HUES6 (cell line): Measurements from ENCODE around the gene PIP5K1B.

Experiments used
- H3K27ac ChIP-seq: 2 replicates; pipeline ENCODE4 v1.7.0; 2013; ENCODE audit warnings: low read depth, mild to moderate bottlenecking, low read length, inconsistent platforms
- H3K27me3 ChIP-seq: 2 replicates; pipeline ENCODE4 v1.6.1; 2013; ENCODE audit warnings: low read length; ENCODE audit not compliant: control insufficient read depth, insufficient read depth
- H3K36me3 ChIP-seq: 2 replicates; pipeline ENCODE4 v1.6.1; 2013; ENCODE audit warnings: low read length; ENCODE audit not compliant: control insufficient read depth, insufficient read depth
- H3K4me1 ChIP-seq: 2 replicates; pipeline ENCODE4 v1.6.1; 2013; ENCODE audit warnings: low read length; ENCODE audit not compliant: control insufficient read depth, insufficient read depth
- H3K4me3 ChIP-seq: 2 replicates; pipeline ENCODE4 v1.5.1; 2013; ENCODE audit warnings: low read depth, low read length
- H3K9ac ChIP-seq: one replicate; pipeline ENCODE4 v1.6.1; 2013; ENCODE audit warnings: mild to moderate bottlenecking, low read length
- H3K9me3 ChIP-seq: 2 replicates; pipeline ENCODE4 v1.6.1; 2013; ENCODE audit warnings: low read depth, low read length; ENCODE audit not compliant: control insufficient read depth, insufficient read depth

PIP5K1B gene

DNA sequence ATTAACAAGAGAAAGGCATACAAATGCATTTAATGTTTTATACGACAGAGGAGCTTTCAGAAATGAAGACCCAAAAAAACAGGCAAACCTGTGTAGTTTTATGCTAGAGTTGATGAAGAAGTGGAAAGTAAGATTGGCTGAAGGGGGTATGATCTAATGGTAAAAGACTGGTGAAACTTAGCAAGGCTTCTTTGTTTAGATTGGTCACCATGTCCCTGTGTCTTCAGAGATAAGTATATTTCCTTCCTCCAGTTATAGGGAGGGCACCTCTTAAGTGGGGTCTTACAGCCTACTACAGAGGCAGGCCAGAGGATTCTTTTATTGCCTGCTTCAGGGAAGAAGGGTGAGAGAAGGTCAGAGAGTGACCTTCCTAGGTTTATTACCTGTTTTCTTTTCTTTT, 252.4 kb downstream of the PIP5K1B start:
- Histone ChIP-seq H3K36me3 (no peaks in the 10 kb centered on the region), H3K4me1 (no peaks in the 10 kb centered on the region), H3K4me3 (no peak overlapping the region), H3K27me3 (no peaks in the 10 kb centered on the region), H3K27ac (no peak overlapping the region), H3K9me3 (no peaks in the 10 kb centered on the region), H3K9ac (no peak overlapping the region)

DNA sequence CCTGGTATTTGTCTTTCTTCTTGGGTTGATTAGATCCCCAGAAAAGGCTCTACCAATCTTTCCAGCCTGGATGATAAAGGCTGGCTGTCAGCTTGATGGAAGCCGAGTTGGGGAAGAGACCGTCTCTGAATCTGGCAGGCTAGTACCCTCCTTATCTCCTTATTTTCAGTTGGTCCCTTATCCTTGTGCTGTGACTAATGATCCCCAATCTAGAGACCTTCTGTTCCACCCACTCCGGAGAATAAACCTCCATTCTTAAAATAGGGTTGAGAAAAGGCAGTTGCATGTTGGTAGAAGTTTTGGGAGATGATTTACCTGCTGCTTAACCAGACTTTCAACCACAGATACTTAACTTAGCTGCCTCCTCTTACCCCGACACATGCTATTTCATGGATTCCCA, 256.5 kb downstream of the PIP5K1B start:
- Histone ChIP-seq H3K9me3 (no peaks in the 10 kb centered on the region), H3K27me3 (no peaks in the 10 kb centered on the region), H3K36me3 (no peaks in the 10 kb centered on the region), H3K4me1 (no peaks in the 10 kb centered on the region), H3K4me3 (no peak overlapping the region), H3K9ac (no peak overlapping the region), H3K27ac (no peak overlapping the region)

DNA sequence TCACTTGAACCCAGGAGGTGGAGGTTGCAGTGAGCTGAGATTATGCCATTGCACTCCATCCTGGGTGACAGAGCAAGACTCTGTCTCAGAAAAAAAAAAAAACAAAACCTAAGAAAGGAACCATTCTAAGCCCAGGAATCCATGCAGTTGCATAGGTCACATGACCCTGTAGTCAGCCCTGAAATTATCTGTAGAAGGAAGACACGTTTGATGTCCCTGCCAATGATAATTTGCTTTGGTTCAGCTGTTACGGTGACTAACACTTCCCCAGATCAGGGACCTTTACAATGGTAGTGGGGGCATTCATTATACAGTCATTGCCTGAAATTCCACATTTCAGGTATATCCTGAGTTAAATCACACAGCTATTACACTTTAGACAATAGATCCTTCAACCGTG, 258.4 kb downstream of the PIP5K1B start:
- no peaks in the 10 kb centered on the region for H3K36me3 ChIP-seq
- no peak overlapping the region for H3K9ac ChIP-seq
- H3K9me3 ChIP-seq, result no peaks in the 10 kb centered on the region
- H3K4me3 ChIP-seq, result no peak overlapping the region
- H3K27me3 ChIP-seq, result no peaks in the 10 kb centered on the region
- H3K4me1 ChIP-seq, result no peaks in the 10 kb centered on the region
- H3K27ac ChIP-seq, result no peak overlapping the region

DNA sequence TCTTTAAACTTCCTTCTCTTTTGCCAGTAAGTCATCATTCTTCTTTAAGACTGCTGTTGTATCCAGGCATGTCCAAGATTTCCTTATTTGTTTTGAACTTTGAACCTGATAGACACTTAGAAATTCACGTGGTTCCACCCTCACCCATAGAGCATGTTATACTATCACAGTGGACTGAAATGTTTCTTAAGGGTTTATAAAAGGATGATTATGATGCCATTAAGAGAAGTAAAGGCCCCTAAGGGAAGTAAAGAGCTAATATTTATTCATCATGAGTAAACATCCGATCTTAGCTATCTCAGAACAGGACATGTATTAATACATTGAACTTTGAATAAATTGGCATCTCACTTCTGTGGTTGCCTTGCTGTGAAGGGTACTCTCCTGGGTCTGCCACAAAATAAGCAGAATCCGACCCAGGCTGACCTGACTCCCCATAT, 259.1 kb downstream of the PIP5K1B start:
- H3K4me1 ChIP-seq, result no peaks in the 10 kb centered on the region
- H3K9ac ChIP-seq, result no peak overlapping the region
- no peak overlapping the region for H3K4me3 ChIP-seq
- H3K9me3 ChIP-seq, result no peaks in the 10 kb centered on the region
- no peaks in the 10 kb centered on the region for H3K36me3 ChIP-seq
- H3K27me3 ChIP-seq, result no peaks in the 10 kb centered on the region
- no peak overlapping the region for H3K27ac ChIP-seq

DNA sequence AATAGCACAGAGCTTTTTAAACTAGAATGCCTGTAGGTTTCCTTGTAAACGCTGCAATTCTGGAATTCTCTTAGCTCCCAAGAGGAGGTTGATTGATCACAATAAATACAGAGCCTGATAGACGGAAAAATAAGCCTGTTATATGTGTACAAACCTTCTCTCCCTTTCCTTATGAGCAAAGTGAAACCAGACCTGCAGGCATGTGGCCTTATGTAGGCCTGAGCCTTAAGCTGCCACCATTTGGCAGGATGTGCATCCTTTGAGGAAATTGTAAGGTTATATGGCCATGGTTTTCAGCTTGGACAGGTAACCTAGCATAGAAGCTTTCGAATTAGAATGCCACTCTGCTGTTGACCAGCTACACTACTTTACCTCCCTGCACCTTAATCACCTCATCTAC, 259.7 kb downstream of the PIP5K1B start:
- no peak overlapping the region for H3K4me3 ChIP-seq
- H3K9me3 ChIP-seq, result no peaks in the 10 kb centered on the region
- H3K36me3 ChIP-seq, result no peaks in the 10 kb centered on the region
- H3K27ac ChIP-seq, result no peak overlapping the region
- H3K4me1 ChIP-seq, result no peaks in the 10 kb centered on the region
- no peak overlapping the region for H3K9ac ChIP-seq
- no peaks in the 10 kb centered on the region for H3K27me3 ChIP-seq

DNA sequence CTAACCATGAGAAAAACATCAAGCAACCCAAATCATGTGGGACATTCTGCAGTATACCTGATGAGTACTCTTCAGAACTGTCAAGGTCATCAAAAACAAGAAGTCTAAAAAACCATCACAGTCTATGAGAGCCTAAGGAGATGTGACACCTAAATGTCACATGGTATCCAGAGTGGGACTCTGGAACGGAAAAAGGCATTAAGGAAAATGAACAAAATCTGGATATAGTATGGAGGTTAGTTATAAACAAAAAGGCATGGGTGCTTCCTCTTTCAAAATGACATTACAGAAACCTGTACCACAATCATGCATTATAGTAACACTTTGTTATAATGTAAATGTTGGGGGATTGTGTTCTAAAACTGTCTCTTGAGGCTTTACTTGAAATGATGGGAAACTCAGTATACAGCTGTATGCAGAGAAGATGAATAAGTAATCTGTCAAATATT, 261.5 kb downstream of the PIP5K1B start:
- Histone ChIP-seq H3K9me3 (no peaks in the 10 kb centered on the region), H3K36me3 (no peaks in the 10 kb centered on the region), H3K4me1 (no peaks in the 10 kb centered on the region), H3K9ac (no peak overlapping the region), H3K27me3 (no peaks in the 10 kb centered on the region), H3K4me3 (no peak overlapping the region), H3K27ac (no peak overlapping the region)

DNA sequence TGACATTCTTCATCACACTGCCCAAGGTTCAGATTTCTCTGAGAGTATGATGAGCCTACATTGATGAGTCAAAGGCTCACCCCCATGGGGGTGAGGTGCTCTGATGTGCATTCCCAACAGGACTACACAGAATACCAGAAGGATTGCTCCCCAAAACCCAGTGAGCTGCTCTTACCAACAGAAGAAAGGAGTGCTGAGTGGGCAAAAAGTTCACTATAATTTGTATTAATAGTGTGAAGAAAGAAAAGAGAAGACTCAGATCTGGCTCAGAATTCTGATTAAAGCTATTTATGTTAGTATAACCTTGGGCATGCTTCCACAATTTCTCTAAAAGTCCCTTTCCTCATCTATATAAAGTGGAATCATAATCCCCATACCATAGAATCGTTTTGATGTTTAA, 262.8 kb downstream of the PIP5K1B start:
- Histone ChIP-seq H3K36me3 (no peaks in the 10 kb centered on the region), H3K4me1 (no peaks in the 10 kb centered on the region), H3K27ac (no peak overlapping the region), H3K9ac (no peak overlapping the region), H3K27me3 (no peaks in the 10 kb centered on the region), H3K4me3 (no peak overlapping the region), H3K9me3 (no peaks in the 10 kb centered on the region)

DNA sequence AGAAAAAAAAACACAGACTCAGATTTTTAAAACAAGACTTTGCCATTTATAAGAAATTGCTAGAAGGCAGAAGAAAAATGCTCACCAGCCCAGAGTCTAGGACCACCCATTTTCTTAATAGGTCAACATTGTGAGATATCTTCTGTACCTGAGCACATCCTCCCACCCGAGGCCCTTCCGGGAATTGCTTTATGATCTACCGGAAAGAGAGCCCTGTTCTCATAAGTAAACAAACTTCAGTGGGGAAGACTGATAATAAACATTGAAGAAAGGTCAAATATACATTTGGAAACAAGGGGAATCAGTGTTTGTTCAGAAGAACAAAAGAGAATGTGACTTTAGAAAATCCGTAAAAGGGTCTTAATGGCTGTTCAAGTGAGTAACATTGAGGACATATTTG, 264.5 kb downstream of the PIP5K1B start:
- Histone ChIP-seq H3K9me3 (no peaks in the 10 kb centered on the region), H3K4me1 (no peaks in the 10 kb centered on the region), H3K4me3 (no peak overlapping the region), H3K36me3 (no peaks in the 10 kb centered on the region), H3K27me3 (no peaks in the 10 kb centered on the region), H3K9ac (no peak overlapping the region), H3K27ac (no peak overlapping the region)

DNA sequence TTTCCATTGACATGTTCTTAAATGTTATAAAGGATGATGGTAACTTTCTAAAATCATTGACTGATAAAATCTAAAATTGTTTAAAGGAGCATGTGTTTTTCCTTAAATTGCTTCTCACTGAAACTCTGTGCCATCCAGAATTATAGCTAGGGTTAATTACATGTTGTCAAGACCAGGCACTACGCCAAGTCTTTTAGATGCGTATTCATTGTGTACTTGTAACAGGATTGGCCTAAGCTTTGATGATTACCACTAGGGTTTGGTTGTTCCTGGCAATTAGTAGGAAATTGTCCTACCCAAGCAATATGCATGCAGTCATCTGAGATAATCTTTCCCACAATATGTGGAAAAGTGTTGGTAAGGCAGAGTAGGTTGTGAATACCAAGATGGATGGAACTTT, 265.1 kb downstream of the PIP5K1B start:
- Histone ChIP-seq H3K9me3 (no peaks in the 10 kb centered on the region), H3K27ac (no peak overlapping the region), H3K4me1 (no peaks in the 10 kb centered on the region), H3K27me3 (no peaks in the 10 kb centered on the region), H3K9ac (no peak overlapping the region), H3K4me3 (no peak overlapping the region), H3K36me3 (no peaks in the 10 kb centered on the region)

DNA sequence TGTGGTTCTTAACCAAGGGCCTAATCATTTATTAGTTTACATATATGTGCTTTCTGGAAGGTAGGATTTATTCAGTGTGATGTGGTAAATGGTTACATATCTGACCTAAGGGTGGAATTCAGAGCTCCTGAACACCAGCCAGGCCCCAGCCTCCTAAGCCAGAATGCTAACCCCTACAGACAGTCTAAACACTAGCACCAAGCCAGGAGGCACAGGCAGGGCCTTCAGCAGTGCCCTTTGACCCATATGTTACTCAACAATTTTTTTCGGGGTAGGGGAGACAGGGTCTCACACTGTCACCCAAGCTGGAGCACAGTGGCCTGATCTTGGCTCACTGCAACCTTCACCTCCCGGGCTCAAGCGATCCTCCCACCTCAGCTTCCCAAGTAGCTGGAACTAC, 268.6 kb downstream of the PIP5K1B start:
- Histone ChIP-seq H3K4me3 (no peak overlapping the region), H3K4me1 (no peaks in the 10 kb centered on the region), H3K9me3 (peaks cover 13% of the 10 kb centered on the region), H3K27me3 (no peaks in the 10 kb centered on the region), H3K36me3 (no peaks in the 10 kb centered on the region), H3K27ac (no peak overlapping the region), H3K9ac (no peak overlapping the region)

DNA sequence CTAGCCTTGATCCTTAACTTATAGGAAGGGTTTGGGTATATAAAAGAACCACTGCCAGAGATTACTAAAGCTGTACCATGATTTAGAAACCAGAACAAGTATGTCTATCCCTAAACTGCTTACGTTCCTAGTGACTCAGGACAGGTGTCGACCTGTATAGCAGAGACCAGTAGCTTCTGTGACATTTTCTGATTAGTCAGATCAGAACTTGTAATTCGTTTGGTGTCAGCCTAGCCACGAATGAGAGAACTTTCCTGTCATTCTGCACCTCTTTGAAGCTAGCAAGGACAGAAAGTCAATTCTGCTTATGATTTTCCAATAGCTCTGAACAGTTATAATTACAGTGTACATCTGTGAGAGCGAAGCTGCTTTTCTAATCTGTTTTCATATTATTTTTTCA, 269.4 kb downstream of the PIP5K1B start:
- Histone ChIP-seq H3K36me3 (no peaks in the 10 kb centered on the region), H3K4me3 (no peak overlapping the region), H3K27ac (no peak overlapping the region), H3K9me3 (peaks cover 13% of the 10 kb centered on the region), H3K9ac (no peak overlapping the region), H3K27me3 (no peaks in the 10 kb centered on the region), H3K4me1 (peaks cover 3% of the 10 kb centered on the region)

DNA sequence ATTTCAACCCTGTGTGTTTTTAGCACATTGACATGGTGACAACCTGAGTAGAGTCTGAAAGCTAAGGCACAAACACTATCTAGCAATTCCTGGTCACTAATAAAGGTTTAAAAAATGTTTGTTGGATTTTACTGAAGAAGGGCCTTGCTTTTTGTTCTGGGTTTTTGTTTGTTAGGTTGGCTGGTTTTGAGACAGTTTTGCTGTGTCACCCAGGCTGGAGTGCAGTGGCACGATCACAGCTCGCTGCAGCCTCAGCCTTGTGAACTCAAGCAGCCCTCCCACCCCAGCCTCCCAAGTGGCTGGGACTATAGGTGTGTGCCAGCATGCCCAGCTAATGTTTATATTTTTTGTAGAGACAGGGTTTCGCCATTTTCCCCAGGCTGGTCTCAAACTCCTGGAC, 269.9 kb downstream of the PIP5K1B start:
- Histone ChIP-seq H3K4me1 (peaks cover 8% of the 10 kb centered on the region), H3K27ac (no peak overlapping the region), H3K9me3 (peaks cover 13% of the 10 kb centered on the region), H3K27me3 (no peaks in the 10 kb centered on the region), H3K9ac (no peak overlapping the region), H3K36me3 (no peaks in the 10 kb centered on the region), H3K4me3 (no peak overlapping the region)
